Nephron progenitor cell (in vitro differentiated cells): ENCODE results near the gene TWNK.
A peak's percentile ranks its signal among the peaks of the same experiment; 100 is the strongest.

Source experiments
- DNase-seq: peaks from one replicate; pipeline ENCODE4 v3.0.0; 2021
- H3K27ac Mint-ChIP-seq: 2 replicates; pipeline ENCODE4 v1.8.0; 2021; ENCODE audit warnings: mild to moderate bottlenecking, moderate library complexity, mixed read lengths
- H3K27me3 Mint-ChIP-seq: 2 replicates; pipeline ENCODE4 v1.8.0; 2021; ENCODE audit warnings: mild to moderate bottlenecking, low read depth, mixed read lengths; ENCODE audit not compliant: poor library complexity
- H3K36me3 Mint-ChIP-seq: 2 replicates; pipeline ENCODE4 v1.8.0; 2021; ENCODE audit warnings: low read depth, mixed read lengths
- H3K4me1 Mint-ChIP-seq: 2 replicates; pipeline ENCODE4 v1.8.0; 2021; ENCODE audit warnings: mixed read lengths
- H3K4me3 Mint-ChIP-seq: 2 replicates; pipeline ENCODE4 v1.8.0; 2021; ENCODE audit warnings: mild to moderate bottlenecking, moderate library complexity, mixed read lengths
- H3K9me3 Mint-ChIP-seq: 2 replicates; pipeline ENCODE4 v1.8.0; 2021; ENCODE audit warnings: mild to moderate bottlenecking, moderate library complexity, mixed read lengths
- CTCF ChIP-seq: fragments of 200-600 bp; sonication (generic); IDR thresholded peaks from 2 replicates; pipeline ENCODE4 v1.5.0; 2021; ENCODE audit warnings: antibody characterized with exemption

Gene TWNK

GRCh38 chr10:100985336-100985735 lies 2.0 kb upstream of the TWNK start:
- Mint-ChIP-seq H3K4me3 (peak overlapping the region; percentile 97), H3K27ac (no peak overlapping the region), H3K9me3 (no peaks in the 10 kb centered on the region), H3K4me1 (peaks cover 38% of the 10 kb centered on the region), H3K36me3 (peaks cover 22% of the 10 kb centered on the region), H3K27me3 (no peaks in the 10 kb centered on the region)
- no peak for DNase-seq
- TF ChIP-seq CTCF = no peak

GRCh38 chr10:100986623-100986951 lies 756 bp upstream of the TWNK start:
- no peaks in the 10 kb centered on the region for H3K27me3 Mint-ChIP-seq
- no peak overlapping the region for H3K27ac Mint-ChIP-seq
- H3K36me3 Mint-ChIP-seq = peaks cover 28% of the 10 kb centered on the region
- H3K4me3 Mint-ChIP-seq = peak overlapping the region; percentile 97
- no peak for DNase-seq
- TF ChIP-seq CTCF = no peak
- H3K4me1 Mint-ChIP-seq = peaks cover 40% of the 10 kb centered on the region
- H3K9me3 Mint-ChIP-seq = no peaks in the 10 kb centered on the region

GRCh38 chr10:100987685-100988049 lies 324 bp downstream of the TWNK start:
- DNase-seq = no peak
- Mint-ChIP-seq H3K4me3 (peak overlapping the region; percentile 97), H3K36me3 (peaks cover 28% of the 10 kb centered on the region), H3K9me3 (no peaks in the 10 kb centered on the region), H3K27me3 (no peaks in the 10 kb centered on the region), H3K27ac (peak overlapping the region; percentile 98), H3K4me1 (peaks cover 40% of the 10 kb centered on the region)
- no peak for TF ChIP-seq CTCF

GRCh38 chr10:100988166-100988565 lies 823 bp downstream of the TWNK start:
- Mint-ChIP-seq H3K4me3 (peak overlapping the region; percentile 97), H3K27ac (no peak overlapping the region), H3K4me1 (peaks cover 40% of the 10 kb centered on the region), H3K36me3 (peaks cover 28% of the 10 kb centered on the region), H3K9me3 (no peaks in the 10 kb centered on the region), H3K27me3 (no peaks in the 10 kb centered on the region)
- TF ChIP-seq CTCF = no peak
- no peak for DNase-seq

- H3K36me3 Mint-ChIP-seq = peaks cover 32% of the 10 kb centered on the region
- H3K27ac Mint-ChIP-seq = no peak overlapping the region
- H3K4me3 Mint-ChIP-seq = peak overlapping the region; percentile 97
- H3K27me3 Mint-ChIP-seq = no peaks in the 10 kb centered on the region
- no peak for TF ChIP-seq CTCF
- peaks cover 46% of the 10 kb centered on the region for H3K4me1 Mint-ChIP-seq
- H3K9me3 Mint-ChIP-seq = no peaks in the 10 kb centered on the region
- no peak for DNase-seq
These were observed 1.7 kb downstream of the TWNK start for GRCh38 chr10:100989088-100989487.

- Mint-ChIP-seq H3K4me1 (peaks cover 48% of the 10 kb centered on the region), H3K36me3 (peaks cover 27% of the 10 kb centered on the region), H3K27me3 (peaks cover 3% of the 10 kb centered on the region), H3K9me3 (no peaks in the 10 kb centered on the region), H3K27ac (peak overlapping the region; percentile 89), H3K4me3 (no peak overlapping the region)
- peak; percentile 34 for DNase-seq
- TF ChIP-seq CTCF = peak; percentile 66
These were observed 6.8 kb downstream of the TWNK start for GRCh38 chr10:100993986-100994708.
